ENCODE data around the gene TCP1. TPM values are rescaled to one million over a fixed set of nuclear protein-coding genes. Genes with fewer than 3 reads are reported as not detected.
"Not testable (repeated sequence)": the region's sequence is repeated elsewhere in the genome, so short reads cannot be mapped to it uniquely, and the experiment has no call there.

The TCP1 gene
- total RNA-seq, 1 experiment from 2014 or later: 159 TPM

DNA sequence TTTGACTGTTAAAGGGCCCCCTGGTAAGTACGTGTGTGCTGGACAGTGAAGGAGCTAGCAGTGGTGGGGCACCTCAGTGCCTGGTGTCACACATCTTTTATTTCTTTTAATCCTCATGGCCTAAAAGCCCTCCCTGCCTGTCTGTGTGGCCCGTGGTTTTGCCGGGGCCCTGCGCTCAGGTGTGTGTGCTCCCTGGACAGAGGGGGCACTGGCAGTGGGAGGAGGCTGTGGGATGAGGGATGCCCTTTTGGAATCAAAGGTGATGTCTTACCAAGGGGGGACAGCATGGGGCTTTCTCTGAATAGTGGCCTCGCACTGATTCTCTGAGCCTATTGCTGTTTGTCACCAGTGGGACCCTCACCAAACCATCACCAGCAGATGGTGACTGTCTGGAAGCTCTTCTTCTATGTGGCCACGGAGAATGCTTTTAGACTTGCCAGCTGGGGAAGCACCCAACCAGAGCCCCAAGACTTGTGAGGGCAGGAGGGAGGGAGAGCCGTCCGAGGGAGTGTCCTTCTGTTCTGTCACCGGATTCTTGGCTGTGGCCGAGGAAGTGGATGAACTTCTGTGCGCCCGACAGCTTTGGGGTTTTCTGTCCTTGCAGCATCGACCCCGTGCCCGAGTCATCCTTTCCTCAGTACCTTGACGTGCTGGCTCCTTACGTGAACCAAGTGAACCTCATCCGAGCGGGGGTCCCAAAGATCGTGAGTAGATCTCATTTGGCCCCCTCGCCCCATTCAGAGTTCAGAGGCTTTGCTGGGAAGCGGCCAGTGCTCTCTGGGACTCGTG, 28.7 kb upstream of the TCP1 start:
- ChIA-PET POLR2A (ENCODE audit: unreplicated experiment) (no interaction called here), CTCF (no interaction called here)
- H4K20me1 ChIP-seq (ENCODE audit: insufficient read depth): no peaks in the 10 kb centered on the region
- H3K36me3 ChIP-seq (ENCODE audit: low read depth): no peaks in the 10 kb centered on the region
- no peaks in the 10 kb centered on the region for H3F3A ChIP-seq (ENCODE audit: insufficient read depth, low read depth)
- H3K4me1 ChIP-seq (replicated peaks; ENCODE audit: insufficient read depth): no peaks in the 10 kb centered on the region
- H3K4me3 ChIP-seq: no peak overlapping the region
- H3K79me2 ChIP-seq (ENCODE audit: low read depth): no peaks in the 10 kb centered on the region
- intact Hi-C loops (cut with micrococcal nuclease; ENCODE audit: unreplicated experiment): no loop called here
- no peak overlapping the region for H3K4me2 ChIP-seq
- H3K9me2 ChIP-seq (ENCODE audit: insufficient read depth): no peaks in the 10 kb centered on the region
- H2AFZ ChIP-seq: no peak overlapping the region
- peaks cover 42% of the 10 kb centered on the region for H3K27me3 ChIP-seq (ENCODE audit: insufficient read depth, low read depth)
- TF ChIP-seq CTCF (conservative IDR thresholded peaks at IDR 0.05) (no peak), EZH2 (IDR thresholded peaks at IDR 0.05; ENCODE audit: low read depth) (no peak)
- no peak overlapping the region for H3K27ac ChIP-seq
- no peaks in the 10 kb centered on the region for H3K9me3 ChIP-seq (ENCODE audit: insufficient read depth, low read depth)
- DNase-seq: no peak
- BruUV-seq (replicated peaks): no TSS peak

DNA sequence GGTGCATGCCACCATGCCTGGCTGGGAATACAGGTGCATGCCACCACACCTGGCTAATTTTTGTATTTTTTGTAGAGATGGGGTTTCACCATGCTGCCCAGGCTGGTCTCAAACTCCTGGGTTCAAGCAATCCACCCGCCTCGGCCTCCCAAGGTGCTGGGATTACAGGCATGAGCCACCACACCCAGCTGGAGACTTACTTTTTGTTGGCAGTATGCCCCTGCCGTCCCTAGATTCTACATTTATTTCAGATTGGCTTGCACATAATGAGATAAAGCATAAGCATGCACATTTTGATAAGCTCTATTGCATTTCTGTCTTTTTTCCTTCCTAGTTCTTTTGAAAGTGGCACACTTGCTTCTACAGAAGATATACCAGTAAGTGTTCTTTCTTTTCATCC, 27.4 kb upstream of the TCP1 start:
- DNase-seq; H2AFZ ChIP-seq; H3K4me2 ChIP-seq; CTCF ChIA-PET; H3K4me1 ChIP-seq (replicated peaks; ENCODE audit: insufficient read depth); H3K9me3 ChIP-seq (ENCODE audit: insufficient read depth, low read depth); H4K20me1 ChIP-seq (ENCODE audit: insufficient read depth); H3K9me2 ChIP-seq (ENCODE audit: insufficient read depth); H3K27ac ChIP-seq; BruUV-seq (replicated peaks); H3F3A ChIP-seq (ENCODE audit: insufficient read depth, low read depth); H3K36me3 ChIP-seq (ENCODE audit: low read depth); H3K4me3 ChIP-seq; H3K79me2 ChIP-seq (ENCODE audit: low read depth); intact Hi-C loops (cut with micrococcal nuclease; ENCODE audit: unreplicated experiment); POLR2A ChIA-PET (ENCODE audit: unreplicated experiment): not testable (repeated sequence)
- peaks cover 40% of the 10 kb centered on the region for H3K27me3 ChIP-seq (ENCODE audit: insufficient read depth, low read depth)

- Histone ChIP-seq H3K4me3 (no peak overlapping the region), H2AFZ (no peak overlapping the region), H3K9me3 (ENCODE audit: insufficient read depth, low read depth) (no peaks in the 10 kb centered on the region), H3K4me2 (no peak overlapping the region), H4K20me1 (ENCODE audit: insufficient read depth) (no peaks in the 10 kb centered on the region), H3K9me2 (ENCODE audit: insufficient read depth) (no peaks in the 10 kb centered on the region), H3K36me3 (ENCODE audit: low read depth) (no peaks in the 10 kb centered on the region), H3F3A (ENCODE audit: insufficient read depth, low read depth) (no peaks in the 10 kb centered on the region), H3K27ac (no peak overlapping the region), H3K27me3 (ENCODE audit: insufficient read depth, low read depth) (peaks cover 35% of the 10 kb centered on the region), H3K4me1 (replicated peaks; ENCODE audit: insufficient read depth) (no peaks in the 10 kb centered on the region), H3K79me2 (ENCODE audit: low read depth) (no peaks in the 10 kb centered on the region)
- intact Hi-C loops (cut with micrococcal nuclease; ENCODE audit: unreplicated experiment): no loop called here
- CTCF ChIA-PET: no interaction called here
- TF ChIP-seq EZH2 (IDR thresholded peaks at IDR 0.05; ENCODE audit: low read depth) (no peak), CTCF (conservative IDR thresholded peaks at IDR 0.05) (no peak)
- BruUV-seq (replicated peaks): no TSS peak
- DNase-seq: no peak
- POLR2A ChIA-PET (ENCODE audit: unreplicated experiment): no interaction called here
Observed at GRCh38 chr6:159815410-159815809, 26.0 kb upstream of the TCP1 start.

DNA sequence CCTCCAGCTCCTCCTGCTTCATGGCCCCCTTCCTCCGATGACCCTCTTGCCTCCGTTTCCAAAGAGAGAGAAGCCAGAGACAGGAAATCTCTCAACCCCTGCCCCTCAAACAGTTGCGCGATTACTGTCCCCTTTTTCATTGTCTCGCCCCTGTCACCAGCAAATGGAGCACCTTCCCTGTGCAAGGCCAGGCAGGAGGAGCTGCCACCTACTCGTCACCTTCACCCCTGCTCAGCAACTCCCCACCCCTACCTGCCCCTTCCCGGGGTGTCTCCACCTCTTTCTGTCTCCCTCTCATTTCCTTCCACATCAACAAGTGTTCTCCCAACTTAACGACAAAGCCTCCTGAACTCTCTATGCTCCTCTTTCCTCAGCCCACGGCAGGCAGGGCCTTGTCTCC, 24.4 kb upstream of the TCP1 start:
- Histone ChIP-seq H3K27me3 (ENCODE audit: insufficient read depth, low read depth) (peaks cover 19% of the 10 kb centered on the region), H3K36me3 (ENCODE audit: low read depth) (no peaks in the 10 kb centered on the region), H4K20me1 (ENCODE audit: insufficient read depth) (no peaks in the 10 kb centered on the region), H3K79me2 (ENCODE audit: low read depth) (no peaks in the 10 kb centered on the region), H3K27ac (no peak overlapping the region), H3K9me2 (ENCODE audit: insufficient read depth) (no peaks in the 10 kb centered on the region), H3F3A (ENCODE audit: insufficient read depth, low read depth) (no peaks in the 10 kb centered on the region), H2AFZ (no peak overlapping the region), H3K9me3 (ENCODE audit: insufficient read depth, low read depth) (no peaks in the 10 kb centered on the region), H3K4me1 (replicated peaks; ENCODE audit: insufficient read depth) (no peaks in the 10 kb centered on the region), H3K4me3 (no peak overlapping the region), H3K4me2 (no peak overlapping the region)
- POLR2A ChIA-PET (ENCODE audit: unreplicated experiment): no interaction called here
- CTCF ChIA-PET: no interaction called here
- BruUV-seq (replicated peaks): no TSS peak
- TF ChIP-seq EZH2 (IDR thresholded peaks at IDR 0.05; ENCODE audit: low read depth) (no peak), CTCF (conservative IDR thresholded peaks at IDR 0.05) (no peak)
- intact Hi-C loops (cut with micrococcal nuclease; ENCODE audit: unreplicated experiment): no loop called here
- DNase-seq: no peak

Data from PC-9 (cell line).